Subcutaneous abdominal adipose tissue (tissue), 5 donors: Measurements from ENCODE around the gene HSDL2.

Source experiments
- H3K27ac ChIP-seq: one replicate; pipeline ENCODE4 v1.7.0; 2013; ENCODE audit warnings: low read depth, mild to moderate bottlenecking, inconsistent platforms, low read length, moderate library complexity
- H3K27me3 ChIP-seq, 5 donors: one replicate each; pipeline ENCODE4 v1.7.0; 2013; ENCODE audit warnings: low read length in 5 of 5, inconsistent platforms in 1 of 5; ENCODE audit not compliant: control insufficient read depth in 5 of 5, insufficient read depth in 4 of 5
- H3K36me3 ChIP-seq, 5 donors: one replicate each; pipeline ENCODE4 v1.7.0; 2013; ENCODE audit warnings: low read length in 5 of 5; ENCODE audit not compliant: control insufficient read depth in 5 of 5, insufficient read depth in 5 of 5
- H3K4me1 ChIP-seq, 5 donors: one replicate each; pipeline ENCODE4 v1.7.0; 2013; ENCODE audit warnings: low read length in 5 of 5, mild to moderate bottlenecking in 3 of 5, moderate library complexity in 1 of 5; ENCODE audit not compliant: control insufficient read depth in 5 of 5, insufficient read depth in 5 of 5
- H3K4me3 ChIP-seq, 5 donors: one replicate each; pipeline ENCODE4 v1.7.0; 2013; ENCODE audit warnings: low read length in 5 of 5, low read depth in 1 of 5
- H3K9ac ChIP-seq, 5 donors: one replicate each; pipeline ENCODE4 v1.7.0; 2013; ENCODE audit warnings: low read length in 5 of 5, mild to moderate bottlenecking in 4 of 5, moderate library complexity in 3 of 5
- H3K9me3 ChIP-seq, 5 donors: one replicate each; pipeline ENCODE4 v1.7.0; 2013; ENCODE audit warnings: low read length in 5 of 5; ENCODE audit not compliant: control insufficient read depth in 5 of 5
- donor health status: healthy.
- donor health status: healthy.
- donor health status: healthy.
- donor health status: healthy.
- donor health status: healthy.

Gene HSDL2

DNA sequence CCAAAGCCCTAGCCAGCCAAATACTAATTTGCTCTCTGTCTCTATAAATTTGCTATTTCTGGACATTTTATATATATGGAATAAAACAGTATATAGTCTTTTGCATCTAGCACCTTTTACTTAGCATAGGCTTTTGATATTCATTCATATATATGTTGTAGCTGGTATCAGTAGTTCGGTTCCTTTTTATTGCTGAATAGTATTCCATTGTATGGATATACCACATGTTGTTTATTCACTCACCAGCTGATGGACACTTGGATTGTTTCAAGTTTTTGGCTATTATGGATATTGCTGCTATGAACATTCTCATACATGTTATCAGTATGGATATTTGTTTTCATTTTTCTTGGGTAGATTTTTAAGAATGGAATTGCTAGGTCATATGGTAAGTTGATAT, 82.9 kb downstream of the HSDL2 start:
- Histone ChIP-seq H3K4me3 (no peak overlapping the region), H3K27me3 (no peaks in the 10 kb centered on the region), H3K4me1 (no peaks in the 10 kb centered on the region), H3K9me3 (peaks cover 0 to 8% (median 4%) of the 10 kb centered on the region in 5 donors), H3K36me3 (peaks cover 40 to 63% (median 57%) of the 10 kb centered on the region in 5 donors), H3K27ac (no peak overlapping the region), H3K9ac (no peak overlapping the region)

GRCh38 chr9:112465352-112465751, 85.4 kb downstream of the HSDL2 start:
- H3K9ac ChIP-seq = no peak overlapping the region
- H3K36me3 ChIP-seq = peaks cover 31 to 51% (median 44%) of the 10 kb centered on the region in 5 donors
- H3K27me3 ChIP-seq = no peaks in the 10 kb centered on the region
- H3K4me3 ChIP-seq = no peak overlapping the region
- H3K4me1 ChIP-seq = no peaks in the 10 kb centered on the region
- peaks cover 0 to 8% (median 4%) of the 10 kb centered on the region in 5 donors for H3K9me3 ChIP-seq
- no peak overlapping the region for H3K27ac ChIP-seq

DNA sequence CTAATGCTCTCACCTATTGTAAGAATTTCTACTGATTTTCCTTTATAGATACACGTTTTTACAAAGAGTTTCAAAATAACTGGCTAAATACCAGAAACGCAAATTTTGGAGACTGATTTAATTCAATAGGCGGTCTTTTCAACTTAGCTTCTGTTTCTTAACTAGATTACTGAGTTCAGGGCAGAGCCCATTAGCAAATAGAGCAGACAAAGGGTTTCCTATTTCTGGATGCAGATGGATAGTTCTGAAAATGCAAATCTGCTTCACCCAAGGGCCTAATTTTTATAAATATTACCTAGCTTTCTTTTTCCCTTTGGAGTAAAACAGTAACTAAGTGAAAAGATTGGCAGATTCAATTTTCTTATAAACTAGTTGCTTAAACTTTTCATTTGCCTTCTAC, 93.1 kb downstream of the HSDL2 start:
- no peaks in the 10 kb centered on the region for H3K27me3 ChIP-seq
- H3K36me3 ChIP-seq = peaks cover 23 to 39% (median 29%) of the 10 kb centered on the region in 5 donors
- no peaks in the 10 kb centered on the region for H3K4me1 ChIP-seq
- peaks cover 0 to 5% (median 0%) of the 10 kb centered on the region in 5 donors for H3K9me3 ChIP-seq
- H3K9ac ChIP-seq = no peak overlapping the region
- no peak overlapping the region for H3K4me3 ChIP-seq
- H3K27ac ChIP-seq = no peak overlapping the region

GRCh38 chr9:112473986-112474385, 94.1 kb downstream of the HSDL2 start:
- no peak overlapping the region for H3K27ac ChIP-seq
- H3K36me3 ChIP-seq = peaks cover 22 to 33% (median 24%) of the 10 kb centered on the region in 5 donors
- H3K9me3 ChIP-seq = peaks cover 0 to 5% (median 0%) of the 10 kb centered on the region in 5 donors
- no peak overlapping the region for H3K4me3 ChIP-seq
- no peaks in the 10 kb centered on the region for H3K4me1 ChIP-seq
- H3K27me3 ChIP-seq = no peaks in the 10 kb centered on the region
- no peak overlapping the region for H3K9ac ChIP-seq

DNA sequence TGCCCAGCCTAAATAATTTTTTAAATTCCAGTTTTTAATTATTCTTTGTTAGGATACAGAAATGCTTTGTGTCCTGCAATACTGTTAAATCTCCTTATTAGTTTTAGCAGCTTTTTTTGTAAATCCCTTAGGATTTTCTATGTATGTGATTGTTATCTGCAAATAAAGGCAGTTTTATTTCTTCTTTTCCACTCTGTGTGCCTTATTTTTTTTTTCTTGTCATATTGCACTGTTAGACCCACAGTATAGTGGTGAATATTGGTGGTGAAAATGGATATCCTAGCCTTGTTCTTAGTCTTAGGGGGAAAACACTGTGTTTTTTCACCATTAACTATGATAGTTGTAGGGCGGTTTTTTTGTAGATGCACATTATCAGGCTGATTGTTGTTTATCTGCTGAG, 95.4 kb downstream of the HSDL2 start:
- H3K27me3 ChIP-seq = no peaks in the 10 kb centered on the region
- no peak overlapping the region for H3K9ac ChIP-seq
- H3K4me1 ChIP-seq = no peaks in the 10 kb centered on the region
- H3K36me3 ChIP-seq = peaks cover 16 to 34% (median 22%) of the 10 kb centered on the region in 5 donors
- no peak overlapping the region for H3K4me3 ChIP-seq
- H3K9me3 ChIP-seq = peaks cover 0 to 5% (median 0%) of the 10 kb centered on the region in 5 donors
- H3K27ac ChIP-seq = no peak overlapping the region

DNA sequence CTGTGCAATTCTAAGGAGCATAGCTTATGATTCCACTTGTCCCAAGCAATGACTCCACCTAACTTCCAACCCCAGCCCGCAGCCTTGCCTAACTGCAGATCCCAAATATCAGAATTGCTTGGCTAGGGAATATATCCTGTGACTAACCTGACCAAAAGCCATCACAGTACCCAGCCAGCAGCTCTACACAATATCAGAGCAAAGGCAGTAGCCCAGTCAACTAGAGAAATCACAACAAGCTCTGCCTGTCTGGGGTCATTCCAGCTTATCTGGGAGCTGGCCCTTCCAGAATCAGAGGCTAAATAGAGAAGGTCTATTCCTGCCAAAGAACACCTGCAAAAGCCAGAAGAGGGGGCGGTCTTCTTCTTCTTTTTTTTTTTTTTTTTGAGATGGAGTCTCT, 97.4 kb downstream of the HSDL2 start:
- H3K4me3 ChIP-seq = no peak overlapping the region
- no peaks in the 10 kb centered on the region for H3K4me1 ChIP-seq
- peaks cover 0 to 5% (median 0%) of the 10 kb centered on the region in 5 donors for H3K9me3 ChIP-seq
- H3K36me3 ChIP-seq = peaks cover 5 to 24% (median 12%) of the 10 kb centered on the region in 5 donors
- no peak overlapping the region for H3K27ac ChIP-seq
- no peaks in the 10 kb centered on the region for H3K27me3 ChIP-seq
- no peak overlapping the region for H3K9ac ChIP-seq

DNA sequence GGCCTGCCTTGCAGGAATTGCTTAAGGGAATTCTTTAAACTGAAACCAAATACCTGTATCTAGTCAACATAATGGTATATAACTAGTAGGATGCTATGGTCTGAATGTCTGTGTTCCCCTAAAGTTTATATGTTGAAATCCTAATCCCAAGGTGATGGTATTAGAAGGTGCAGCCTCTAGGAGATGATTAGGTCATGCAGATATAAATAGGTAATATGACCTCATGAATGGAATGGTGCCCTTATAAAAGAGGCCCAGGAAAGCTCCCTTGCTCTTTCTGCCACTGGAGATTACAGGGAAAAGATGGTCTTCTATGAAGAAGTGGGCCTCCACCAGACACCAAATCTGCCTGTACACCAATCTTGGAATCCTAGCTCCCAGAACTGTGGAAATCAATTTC, 99.3 kb downstream of the HSDL2 start:
- H3K27ac ChIP-seq = no peak overlapping the region
- no peak overlapping the region for H3K4me3 ChIP-seq
- H3K9ac ChIP-seq = no peak overlapping the region
- peaks cover 3 to 20% (median 10%) of the 10 kb centered on the region in 5 donors for H3K36me3 ChIP-seq
- no peaks in the 10 kb centered on the region for H3K27me3 ChIP-seq
- peaks cover 0 to 5% (median 0%) of the 10 kb centered on the region in 5 donors for H3K9me3 ChIP-seq
- H3K4me1 ChIP-seq = no peaks in the 10 kb centered on the region

DNA sequence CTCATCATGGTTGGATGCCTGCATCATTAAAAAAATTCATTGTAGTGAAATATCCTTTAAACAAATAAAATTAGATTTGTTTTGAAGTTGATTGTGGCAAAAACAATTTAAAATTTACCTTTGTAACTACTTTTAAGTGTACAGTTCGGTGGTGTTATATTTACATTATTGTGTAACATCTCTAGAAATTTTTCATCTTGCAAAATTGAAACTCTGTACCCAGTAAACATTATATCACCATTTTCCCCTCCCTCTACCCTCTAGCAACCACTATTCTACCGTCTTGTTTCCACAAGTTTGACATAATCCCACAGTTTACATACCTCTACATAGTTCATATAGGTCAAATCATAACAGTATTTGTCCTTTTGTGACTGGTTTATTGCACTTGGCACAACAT, 104.7 kb downstream of the HSDL2 start:
- Histone ChIP-seq H3K27ac (no peak overlapping the region), H3K9ac (no peak overlapping the region), H3K4me3 (no peak overlapping the region), H3K9me3 (no peaks in the 10 kb centered on the region), H3K36me3 (peaks cover 0 to 3% (median 0%) of the 10 kb centered on the region in 5 donors), H3K27me3 (no peaks in the 10 kb centered on the region), H3K4me1 (peaks cover 0 to 17% (median 15%) of the 10 kb centered on the region in 5 donors)

- peaks cover 0 to 3% (median 0%) of the 10 kb centered on the region in 5 donors for H3K36me3 ChIP-seq
- no peaks in the 10 kb centered on the region for H3K9me3 ChIP-seq
- no peak overlapping the region for H3K27ac ChIP-seq
- no peaks in the 10 kb centered on the region for H3K27me3 ChIP-seq
- peaks cover 0 to 17% (median 15%) of the 10 kb centered on the region in 5 donors for H3K4me1 ChIP-seq
- no peak overlapping the region for H3K4me3 ChIP-seq
- H3K9ac ChIP-seq = no peak overlapping the region
These were observed 105.7 kb downstream of the HSDL2 start for GRCh38 chr9:112485574-112485973.

GRCh38 chr9:112486221-112487007, 106.5 kb downstream of the HSDL2 start, which contains the start of gene KIAA1958:
TSS of gene KIAA1958 (plus strand) at chr9:112486827. CDS start at chr9:112574081, 87,254 bp downstream.
- H3K36me3 ChIP-seq = no peaks in the 10 kb centered on the region
- H3K4me1 ChIP-seq = peaks cover 0 to 17% (median 15%) of the 10 kb centered on the region in 5 donors
- no peak within 1 kb of the TSS for H3K27ac ChIP-seq
- H3K27me3 ChIP-seq = no peaks in the 10 kb centered on the region
- H3K9ac ChIP-seq = peak within 1 kb of the TSS in 4 of 5 donors; percentile 62 to 75 (median 66)
- peak within 1 kb of the TSS; percentile 73 to 93 (median 81) for H3K4me3 ChIP-seq
- no peaks in the 10 kb centered on the region for H3K9me3 ChIP-seq
